ENCODE measurements around the gene TSHZ2.

DNA sequence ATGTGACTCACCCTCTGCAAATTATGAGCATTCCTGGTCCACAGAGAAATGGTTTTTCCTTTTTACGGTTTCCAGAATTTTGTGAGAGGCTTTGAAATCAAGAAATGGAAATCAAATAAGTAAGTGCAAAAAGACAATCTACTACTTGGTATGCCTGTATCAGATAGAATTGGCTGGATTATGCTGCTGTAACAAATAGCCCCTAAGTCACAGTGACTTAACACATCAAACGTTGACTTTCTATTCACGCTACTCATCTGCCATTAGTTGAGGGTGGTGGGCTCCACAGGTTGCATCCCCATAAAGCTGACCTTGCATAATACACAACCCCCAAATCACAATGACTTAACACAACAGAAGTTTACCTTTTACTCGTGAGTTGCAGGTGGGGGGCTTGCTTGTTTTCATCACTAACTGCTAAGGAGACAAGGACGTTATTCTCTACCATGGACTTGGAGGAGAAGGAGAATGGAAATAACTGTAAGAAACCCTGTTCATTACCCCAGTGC is 44.4 kb downstream of the TSHZ2 start:
- TF ChIP-seq POLR2A (IDR thresholded peaks at IDR 0.05) (no peak), CTCF (IDR thresholded peaks at IDR 0.05) (no peak), POLR2AphosphoS5 (IDR thresholded peaks at IDR 0.05) (no peak)

Measured in breast epithelium (tissue), 3 donors.